Measurements from ENCODE around the gene KIAA1671. TPM values are rescaled to one million over a fixed set of nuclear protein-coding genes. Genes with fewer than 3 reads are reported as not detected.
"Not testable (repeated sequence)": the region's sequence is repeated elsewhere in the genome, so short reads cannot be mapped to it uniquely, and the experiment has no call there.

Gene KIAA1671
- total and polyA plus RNA-seq, 2 of the 13 experiments (the other 11 are each of a cell fraction or from before 2014, with no cell fraction given), result 13.5 to 13.6 TPM

- TF ChIP-seq HNF1B (CRISPR knock-in tag; IDR thresholded peaks at IDR 0.05) (no peak), CSRNP1 (CRISPR knock-in tag; IDR thresholded peaks at IDR 0.05) (no peak), ZNF674 (CRISPR knock-in tag; IDR thresholded peaks at IDR 0.05; ENCODE audit: low read depth) (no peak)
Observed at GRCh38 chr22:25177895-25178294, 225.4 kb downstream of the KIAA1671 start (continued).

GRCh38 chr22:25178348-25178747 lies 225.8 kb downstream of the KIAA1671 start:
- H2AFZ ChIP-seq (ENCODE audit: low read length); intact Hi-C loops (cut with micrococcal nuclease; ENCODE audit: unreplicated experiment); H3K9me3 ChIP-seq (ENCODE audit: low read length); H3K4me2 ChIP-seq (ENCODE audit: low read depth, low read length); BruUV-seq (replicated peaks); H3K9ac ChIP-seq (ENCODE audit: insufficient read depth, low read depth, low read length); FAIRE-seq; H3K27ac ChIP-seq (ENCODE audit: extremely low read length, insufficient read depth, low read length); H4K20me1 ChIP-seq (ENCODE audit: insufficient read depth, low read length); H3K4me3 ChIP-seq (replicated peaks in 1 of 3; ENCODE audit: insufficient read depth in 1 of 3, low read depth in 2 of 3, low read length in 3 of 3); POLR2A ChIA-PET; H3K79me2 ChIP-seq (ENCODE audit: insufficient read depth, low read length); DNase-seq (ENCODE audit: low spot score); CTCF ChIA-PET (ENCODE audit: low intra/inter-chr PET ratio, low total read pairs); H3K27me3 ChIP-seq (ENCODE audit: control insufficient read depth in 1 of 2, insufficient read depth in 2 of 2, low read length in 2 of 2): not testable (repeated sequence)
- ATAC-seq, result peak; percentile 70
- in situ Hi-C loops (cut with HindIII; ENCODE audit: extremely low pct_ligation_motif_present, low pct_unique_long_range_greater_than_20kb), result loop anchor here (25.0 kb wide), 1 partner anchor 241 kb away; the partner anchor contains the start of gene LHFPL7
- Histone ChIP-seq H3K36me3 (replicated peaks in 1 of 2; ENCODE audit: control insufficient read depth in 1 of 2, insufficient read depth in 2 of 2, low read length in 2 of 2) (peaks cover 23 to 54% of the 10 kb centered on the region in 2 experiments), H3K4me1 (ENCODE audit: insufficient read depth, low read length) (peaks cover 12% of the 10 kb centered on the region)
- WGBS (ENCODE audit: low lambda C conversion rate), result 70% methylated on average over 5 of the region's 6 CpGs

- CTCF ChIA-PET (ENCODE audit: low intra/inter-chr PET ratio, low total read pairs); H3K9me3 ChIP-seq (ENCODE audit: low read length); intact Hi-C loops (cut with micrococcal nuclease; ENCODE audit: unreplicated experiment); H3K27ac ChIP-seq (ENCODE audit: extremely low read length, insufficient read depth, low read length); H3K9ac ChIP-seq (ENCODE audit: insufficient read depth, low read depth, low read length); H3K4me2 ChIP-seq (ENCODE audit: low read depth, low read length); H3K4me3 ChIP-seq (replicated peaks in 1 of 3; ENCODE audit: insufficient read depth in 1 of 3, low read depth in 2 of 3, low read length in 3 of 3); H4K20me1 ChIP-seq (ENCODE audit: insufficient read depth, low read length); H3K79me2 ChIP-seq (ENCODE audit: insufficient read depth, low read length); H3K27me3 ChIP-seq (ENCODE audit: control insufficient read depth in 1 of 2, insufficient read depth in 2 of 2, low read length in 2 of 2); H2AFZ ChIP-seq (ENCODE audit: low read length); POLR2A ChIA-PET; DNase-seq (ENCODE audit: low spot score); BruUV-seq (replicated peaks); FAIRE-seq: not testable (repeated sequence)
- peak; percentile 37; the same call in 2 of the 3 replicates for ATAC-seq
- in situ Hi-C loops (cut with HindIII; ENCODE audit: extremely low pct_ligation_motif_present, low pct_unique_long_range_greater_than_20kb), result loop anchor here (25.0 kb wide), 1 partner anchor 242 kb away; the partner anchor contains the start of gene LHFPL7
- Histone ChIP-seq H3K4me1 (ENCODE audit: insufficient read depth, low read length) (peaks cover 19% of the 10 kb centered on the region), H3K36me3 (replicated peaks in 1 of 2; ENCODE audit: control insufficient read depth in 1 of 2, insufficient read depth in 2 of 2, low read length in 2 of 2) (peaks cover 21 to 50% of the 10 kb centered on the region in 2 experiments)
- WGBS (ENCODE audit: low lambda C conversion rate), result 99% methylated on average over 47 of the region's 63 CpGs
Observed at GRCh38 chr22:25178869-25179631, 226.5 kb downstream of the KIAA1671 start.
